Endothelial cell of umbilical vein (primary cell): ENCODE data around the gene STX5. TPM values are rescaled to one million over a fixed set of nuclear protein-coding genes. Genes with fewer than 3 reads are reported as not detected.

ENCODE experiments used
- BruUV-seq: library from RNA; stranded (reverse); fragments of 400-500 nt; replicated peaks from 2 replicates; lab custom pipeline; 2021; lab: Mats Ljungman, UMichigan
- CTCF ChIA-PET: fragments of 300-600, 350-600 bp; sonication (Branson Sonifier 250); formaldehyde crosslinking; loops from one replicate; lab custom pipeline; 2021; ENCODE audit warnings: antibody characterized with exemption, inconsistent platforms; lab: Charles Lee
- POLR2A ChIA-PET: fragments of 300-600, 350-600 bp; sonication (Branson Sonifier 250); formaldehyde crosslinking; loops from one replicate; lab custom pipeline; 2021; ENCODE audit warnings: antibody characterized with exemption, inconsistent platforms; lab: Charles Lee
- DNase-seq: peaks from one replicate; pipeline ENCODE4 v3.0.0-alpha.2; 2011; ENCODE audit warnings: low read depth, low spot score
- FAIRE-seq: peaks from 2 replicates; lab custom pipeline; 2011; peaks lifted over from hg19 to GRCh38; lab: Jason Lieb, UNC
- H2AFZ ChIP-seq: 2 replicates; pipeline ENCODE4 v1.6.0; 2012; ENCODE audit warnings: low read depth, low read length, control low read depth, inconsistent platforms
- H3K27ac ChIP-seq: 2 replicates; pipeline ENCODE4 v1.5.1; 2011; ENCODE audit warnings: low read depth, mild to moderate bottlenecking, control low read depth, low read length, moderate library complexity; ENCODE audit not compliant: insufficient read depth
- H3K27me3 ChIP-seq, 2 experiments: 2 replicates each; pipeline versions ENCODE4 v1.6.0 to v1.6.1; 2011; ENCODE audit warnings: low read length in 2 of 2, mixed read lengths in 1 of 2; ENCODE audit not compliant: control insufficient read depth in 2 of 2, insufficient read depth in 2 of 2
- H3K36me3 ChIP-seq, 2 experiments: 2 replicates in 1 of 2; 3 replicates in 1 of 2; pipeline ENCODE4 v1.5.1; 2011; ENCODE audit warnings: low read length in 2 of 2, mild to moderate bottlenecking in 1 of 2, moderate library complexity in 1 of 2; ENCODE audit not compliant: control insufficient read depth in 2 of 2, insufficient read depth in 2 of 2; ENCODE audit errors: extremely low read depth in 1 of 2
- H3K4me1 ChIP-seq: 3 replicates; pipeline ENCODE4 v1.5.1; 2011; ENCODE audit warnings: mild to moderate bottlenecking, low read length; ENCODE audit not compliant: control insufficient read depth, insufficient read depth; ENCODE audit errors: extremely low read depth
- H3K4me2 ChIP-seq: 2 replicates; pipeline ENCODE4 v1.6.1; 2011; ENCODE audit warnings: low read length, control low read depth, mixed read lengths; ENCODE audit not compliant: insufficient read depth
- H3K4me3 ChIP-seq, 3 experiments: fragments of 200-600 bp in 1 of 3; sonication (generic), shearing (Covaris generic) in 1 of 3; replicated peaks in 1 of 3; 2 replicates each; pipeline ENCODE4 v1.5.1; 2011 to 2016; ENCODE audit warnings: control low read depth in 3 of 3, low read length in 3 of 3, mild to moderate bottlenecking in 2 of 3, inconsistent platforms in 1 of 3, low read depth in 1 of 3, moderate library complexity in 1 of 3; ENCODE audit not compliant: insufficient read depth in 1 of 3
- H3K79me2 ChIP-seq: 2 replicates; pipeline ENCODE4 v1.6.0; 2012; ENCODE audit warnings: low read length, inconsistent platforms; ENCODE audit not compliant: control insufficient read depth, insufficient read depth
- H3K9ac ChIP-seq: replicated peaks from 2 replicates; pipeline ENCODE3; 2011; ENCODE audit warnings: low read length, control low read depth; ENCODE audit not compliant: insufficient read depth; ENCODE audit errors: extremely low read depth
- H3K9me1 ChIP-seq: replicated peaks from 3 replicates; pipeline ENCODE4 v1.6.0; 2011; ENCODE audit warnings: mild to moderate bottlenecking, low read length; ENCODE audit not compliant: control insufficient read depth, insufficient read depth; ENCODE audit errors: extremely low read depth
- H3K9me3 ChIP-seq: replicated peaks from 2 replicates; pipeline ENCODE4 v1.5.1; 2012; ENCODE audit warnings: low read length, inconsistent platforms; ENCODE audit not compliant: control insufficient read depth, insufficient read depth
- H4K20me1 ChIP-seq: replicated peaks from 2 replicates; pipeline ENCODE3; 2011; ENCODE audit warnings: mild to moderate bottlenecking, low read length; ENCODE audit not compliant: control insufficient read depth, insufficient read depth; ENCODE audit errors: extremely low read depth
- CTCF ChIP-seq, 2 donors: IDR thresholded peaks; 1 replicate in 1 of 2; 2 replicates in 1 of 2; pipeline ENCODE4 v1.5.1; 2011; ENCODE audit warnings: low read length in 2 of 2, mild to moderate bottlenecking in 2 of 2, moderate library complexity in 2 of 2, control low read depth in 1 of 2, inconsistent platforms in 1 of 2, low read depth in 1 of 2; ENCODE audit not compliant: insufficient read depth in 1 of 2; ENCODE audit errors: extremely low read depth in 1 of 2
- EZH2 ChIP-seq: IDR thresholded peaks from 2 replicates; pipeline ENCODE4 v1.6.1; 2012; ENCODE audit warnings: borderline replicate concordance, low read depth, mild to moderate bottlenecking, moderate library complexity, low read length, inconsistent platforms; ENCODE audit not compliant: severe bottlenecking
- FOS ChIP-seq: IDR thresholded peaks from 2 replicates; pipeline ENCODE4 v1.6.1; 2011; ENCODE audit warnings: mild to moderate bottlenecking, low read length, moderate library complexity, borderline replicate concordance; ENCODE audit not compliant: insufficient read depth
- GATA2 ChIP-seq: IDR thresholded peaks from 2 replicates; pipeline ENCODE4 v1.7.0; 2011; ENCODE audit warnings: low read depth, mild to moderate bottlenecking, moderate library complexity, mixed read lengths, low read length; ENCODE audit not compliant: insufficient read length, insufficient read depth
- JUN ChIP-seq: IDR thresholded peaks from 2 replicates; pipeline ENCODE4 v1.6.1; 2011; ENCODE audit warnings: borderline replicate concordance, low read depth; ENCODE audit not compliant: insufficient read length, insufficient read depth
- MAX ChIP-seq: IDR thresholded peaks from 2 replicates; pipeline ENCODE4 v1.6.1; 2011; ENCODE audit not compliant: insufficient read depth, insufficient read length
- POLR2A ChIP-seq: IDR thresholded peaks from 2 replicates; pipeline ENCODE4 v1.6.1; 2012; ENCODE audit warnings: low read depth, mild to moderate bottlenecking, control low read depth, low read length
- dilution Hi-C: fragments of 300-500 bp; cut with MboI; formaldehyde crosslinking; loops from one replicate; pipeline ENCODE4 v1.15.0; 2019; ENCODE audit warnings: low sequenced_read_pairs; ENCODE audit not compliant: extremely low pct_ligation_motif_present
- intact Hi-C: fragments of 100-400 bp; cut with micrococcal nuclease; formaldehyde crosslinking; loops from one replicate; pipeline ENCODE4 v1.10.0; 2022
- polyA plus RNA-seq, 4 experiments: library from polyadenylated mRNA; depleted of rRNA in 3 of 4; stranded (reverse) in 3 of 4; unstranded in 1 of 4; fragments of >200 nt; gene quantifications; 2 replicates each; pipeline versions ENCODE4 v1.2.1 to v1.2.3, GENCODE V29; 2011 to 2012; ENCODE audit warnings: missing spikeins in 1 of 4
- total RNA-seq: library from RNA; stranded (reverse); gene quantifications from 2 replicates; pipeline ENCODE4 v1.2.3, GENCODE V29; 2021

The STX5 gene
- total and polyA plus RNA-seq, 2 donors (not counting 3 experiments of a cell fraction or from before 2014, with no cell fraction given) = 41.3 to 46.4 TPM

- Histone ChIP-seq H3K9ac (peak overlapping the region; percentile 83), H3K4me2 (peak overlapping the region; percentile 26), H3K27me3 (no peaks in the 10 kb centered on the region), H3K27ac (peak overlapping the region; percentile 89), H3K79me2 (peaks cover 19% of the 10 kb centered on the region), H3K36me3 (peaks cover 0 to 2% of the 10 kb centered on the region in 2 experiments), H4K20me1 (no peaks in the 10 kb centered on the region), H3K4me3 (peak overlapping the region in 2 of 3 experiments; percentile 9 to 15), H3K4me1 (peaks cover 7% of the 10 kb centered on the region), H3K9me3 (no peaks in the 10 kb centered on the region), H2AFZ (peak overlapping the region; percentile 76), H3K9me1 (no peaks in the 10 kb centered on the region)
- DNase-seq (no peak), FAIRE-seq (no peak)
- intact Hi-C loops (loop anchor here (1.0 to 5.0 kb wide), 3 partner anchors 39 to 290 kb away; partner anchors contain the start of gene TUT1), dilution Hi-C loops (no loop called here)
- ChIA-PET CTCF (interaction anchor here (1.6 to 3.0 kb wide), 2 partner anchors 12 to 56 kb away, joined by 6 to 27 read pairs; partner anchors contain the start of gene TMEM179B), POLR2A (interaction anchor here (1.0 to 3.4 kb wide), 13 partner anchors 12 to 251 kb away, joined by 3 to 186 read pairs (median 8); partner anchors contain the start of genes HNRNPUL2, NXF1, TTC9C and TUT1)
- BruUV-seq = TSS peak; percentile 68
- no peak for TF ChIP-seq POLR2A
- TF ChIP-seq FOS = no peak
- no peak for TF ChIP-seq EZH2
- no peak for TF ChIP-seq MAX
- TF ChIP-seq GATA2 = no peak
- no peak for TF ChIP-seq JUN
- TF ChIP-seq CTCF (IDR thresholded peaks at IDR 0.05; ENCODE audit: extremely low read depth in 1 of 2, insufficient read depth in 1 of 2, low read depth in 1 of 2, low read length in 2 of 2) = no peak
Observed at GRCh38 chr11:62842171-62842741, 10.4 kb upstream of the STX5 start.
